GM12801 (cell line): ENCODE results near the gene MEIS2.

Experiments
- CTCF ChIP-seq: IDR thresholded peaks from one replicate; pipeline ENCODE4 v1.5.1; 2011; ENCODE audit warnings: control low read depth; ENCODE audit not compliant: insufficient read length; ENCODE audit errors: extremely low read depth

Gene MEIS2

DNA sequence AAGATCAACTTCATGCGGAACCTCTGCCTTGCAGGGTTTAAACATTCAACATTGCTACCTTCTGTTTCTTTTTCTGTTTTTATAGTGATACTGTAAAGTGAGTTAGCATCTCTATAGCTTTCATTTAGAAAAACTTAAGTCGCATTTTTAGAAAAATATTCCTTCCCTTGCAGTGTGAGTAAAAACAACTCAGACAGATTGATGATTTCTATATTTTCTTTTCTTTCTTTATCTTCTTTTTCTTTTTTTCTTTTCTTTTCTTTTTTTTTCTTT lies 2.8 kb upstream of the MEIS2 start:
- TF ChIP-seq CTCF: no peak

DNA sequence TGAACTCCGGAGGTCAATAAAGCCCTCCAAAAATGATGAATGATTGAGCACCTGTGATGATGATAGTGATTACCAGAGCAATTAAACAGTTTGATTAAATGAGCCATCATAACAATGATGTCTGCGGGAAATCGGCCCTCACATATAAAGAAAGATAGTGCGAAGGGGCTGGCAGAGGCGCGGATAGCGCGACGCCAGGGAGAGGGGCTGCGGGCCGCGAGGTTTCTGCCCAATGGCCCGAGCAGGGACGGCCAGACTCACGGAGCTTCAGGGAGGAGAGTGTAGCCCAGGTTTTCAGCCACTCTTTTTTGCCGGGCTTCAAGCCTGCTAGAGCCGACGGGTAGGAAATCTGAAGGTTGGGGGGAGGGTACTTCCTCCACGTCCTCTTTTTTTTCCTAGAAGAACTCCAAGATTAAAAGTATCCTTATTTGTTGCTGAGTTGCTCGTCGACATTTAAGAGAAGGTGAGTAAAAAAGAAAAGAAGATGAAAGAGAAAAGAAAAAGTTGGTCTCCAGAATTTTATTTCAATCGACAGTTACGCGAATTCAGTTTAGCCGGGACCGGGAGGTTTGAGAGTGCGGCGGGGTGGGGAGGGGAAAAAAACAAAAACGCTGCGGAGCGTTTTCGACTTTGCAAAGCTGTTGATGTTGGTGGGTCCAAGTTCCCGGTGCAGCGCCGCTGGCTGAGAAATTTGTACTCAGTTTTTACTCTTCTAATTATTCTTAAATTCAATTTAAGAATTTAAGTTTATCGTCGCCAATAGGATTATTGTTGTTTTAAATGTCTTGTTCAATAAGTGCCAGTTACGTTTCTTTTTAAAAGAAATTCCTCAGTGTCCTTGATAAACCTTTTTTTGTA lies 2.2 kb upstream of the MEIS2 start:
- no peak for TF ChIP-seq CTCF

- no peak for TF ChIP-seq CTCF
These were observed 1.6 kb upstream of the MEIS2 start for GRCh38 chr15:37101980-37102304.

DNA sequence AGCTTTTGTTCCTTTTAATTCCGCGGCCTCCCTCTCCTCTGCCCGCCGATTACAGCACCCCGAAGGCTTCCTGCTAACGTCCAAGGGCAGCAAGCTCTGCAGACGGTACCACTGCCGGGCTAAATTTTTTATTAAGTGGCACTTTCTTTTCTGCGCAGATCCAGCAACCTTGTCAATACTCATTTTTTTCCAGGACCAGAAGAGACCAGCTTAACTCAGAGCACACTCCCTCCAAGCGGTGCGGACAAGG lies 542 bp upstream of the MEIS2 start:
- TF ChIP-seq CTCF: no peak

DNA sequence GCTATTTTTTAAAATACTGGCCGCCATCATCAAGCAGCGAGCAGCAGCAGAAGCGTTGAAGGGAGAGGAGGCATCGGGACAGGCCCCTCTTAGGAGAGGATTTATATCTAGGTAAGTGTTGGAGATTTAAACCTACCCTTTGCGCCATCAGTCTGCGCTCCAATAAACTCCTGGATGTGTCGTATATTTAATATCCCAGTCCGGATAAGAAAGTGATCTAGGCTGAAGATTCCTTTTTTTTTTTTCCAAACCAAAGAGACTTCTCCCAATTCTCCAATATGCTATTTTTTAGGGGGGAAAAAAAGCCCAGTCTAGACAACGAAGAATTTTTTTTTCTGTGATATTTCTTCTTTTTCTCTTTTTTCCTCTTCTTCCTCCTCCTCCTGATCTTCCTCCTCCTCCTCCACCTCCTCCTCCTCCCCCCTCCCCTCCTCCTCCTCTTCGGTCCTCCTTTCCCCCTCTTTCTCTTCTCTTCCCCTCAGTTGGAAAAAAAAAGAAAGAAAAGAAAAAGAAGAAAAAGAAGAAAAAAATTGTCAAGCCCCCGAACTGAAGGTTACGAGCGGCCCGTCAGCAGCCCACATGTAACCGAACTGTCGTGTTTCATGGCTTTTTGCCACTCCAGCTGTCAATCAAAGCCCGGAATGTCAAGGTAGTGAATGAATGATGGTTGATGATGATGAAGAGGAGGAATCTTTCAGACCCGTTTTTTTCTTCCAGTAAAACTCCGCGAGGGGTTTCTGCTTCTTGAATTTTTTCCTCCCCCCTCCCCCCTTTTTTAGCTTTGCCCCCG lies 835 bp downstream of the MEIS2 start:
- no peak for TF ChIP-seq CTCF

- TF ChIP-seq CTCF: no peak
These were observed 1.7 kb downstream of the MEIS2 start for GRCh38 chr15:37098468-37099318.

DNA sequence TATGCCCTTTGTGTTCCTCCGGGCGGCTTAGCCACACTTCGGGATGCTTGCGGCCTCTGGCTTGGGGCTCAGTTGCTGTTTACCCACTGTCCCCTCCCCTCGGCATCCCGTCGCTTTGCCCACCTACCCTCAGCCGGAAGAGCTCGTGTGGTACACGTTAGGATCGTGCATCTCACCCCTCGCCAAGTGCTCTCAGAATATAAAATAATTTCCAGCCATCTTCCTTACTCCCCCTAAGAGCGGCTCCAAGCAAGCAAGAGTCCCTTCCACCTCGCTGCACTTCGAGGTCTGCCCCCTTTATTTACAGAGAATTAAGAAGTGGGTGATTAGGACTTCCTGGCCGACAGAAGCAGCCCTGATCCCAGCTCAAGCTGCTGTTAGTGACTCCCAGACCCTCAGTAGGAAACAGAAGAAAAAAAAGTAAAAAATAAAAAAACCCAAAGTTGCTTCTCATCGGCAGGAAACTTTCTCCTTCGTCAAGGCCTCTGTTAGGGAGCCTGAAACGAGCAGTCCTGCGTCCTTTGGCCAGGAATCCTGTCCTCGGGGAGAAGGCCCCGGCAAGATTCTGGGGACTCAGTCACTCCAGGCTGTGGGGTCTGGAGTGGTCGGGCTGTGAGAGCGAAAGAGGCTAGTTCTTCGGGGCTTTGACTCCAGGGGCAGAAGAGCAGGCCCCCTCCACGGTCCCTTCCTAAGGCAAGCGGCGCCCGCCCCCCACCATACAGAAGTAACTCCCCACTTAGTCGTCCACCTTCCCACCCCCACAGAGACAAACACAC lies 3.0 kb downstream of the MEIS2 start:
- no peak for TF ChIP-seq CTCF
